Endodermal cell (in vitro differentiated cells): ENCODE results near the gene ZDHHC14. TPM values are rescaled to one million over a fixed set of nuclear protein-coding genes. Genes with fewer than 3 reads are reported as not detected.

Experiments used
- DNase-seq: peaks from one replicate; pipeline ENCODE4 v3.0.0-alpha.2; 2017
- H3K27ac ChIP-seq: 2 replicates; pipeline ENCODE4 v1.5.1; 2013; ENCODE audit warnings: mild to moderate bottlenecking, low read depth, low read length, moderate library complexity
- H3K27me3 ChIP-seq: 2 replicates; pipeline ENCODE4 v1.6.1; 2013; ENCODE audit warnings: mild to moderate bottlenecking, low read length, moderate library complexity; ENCODE audit not compliant: insufficient read depth, control insufficient read depth, poor library complexity, severe bottlenecking
- H3K36me3 ChIP-seq: 2 replicates; pipeline ENCODE4 v1.7.0; 2013; ENCODE audit warnings: mild to moderate bottlenecking, low read length, moderate library complexity; ENCODE audit not compliant: control insufficient read depth, insufficient read depth
- H3K4me1 ChIP-seq: one replicate; pipeline ENCODE4 v1.7.0; 2013; ENCODE audit warnings: low read length; ENCODE audit not compliant: control insufficient read depth, insufficient read depth
- H3K4me3 ChIP-seq: 2 replicates; pipeline ENCODE4 v1.5.1; 2013; ENCODE audit warnings: mild to moderate bottlenecking, low read length, moderate library complexity
- H3K9ac ChIP-seq: 2 replicates; pipeline ENCODE4 v1.6.1; 2013; ENCODE audit warnings: mild to moderate bottlenecking, low read length, moderate library complexity; ENCODE audit not compliant: poor library complexity, severe bottlenecking; ENCODE audit errors: extremely low read depth
- H3K9me3 ChIP-seq: 2 replicates; pipeline ENCODE4 v1.6.1; 2013; ENCODE audit warnings: mild to moderate bottlenecking, low read length, moderate library complexity; ENCODE audit not compliant: control insufficient read depth
- H3K27ac Mint-ChIP-seq: 2 replicates; pipeline ENCODE4 v1.8.0; 2020; ENCODE audit warnings: mixed read lengths
- H3K27me3 Mint-ChIP-seq: 2 replicates; pipeline ENCODE4 v1.8.0; 2021; ENCODE audit warnings: mild to moderate bottlenecking, mixed read lengths; ENCODE audit not compliant: insufficient read depth
- H3K36me3 Mint-ChIP-seq: 2 replicates; pipeline ENCODE4 v1.8.0; 2020; ENCODE audit warnings: low read depth, mixed read lengths
- H3K4me1 Mint-ChIP-seq: 2 replicates; pipeline ENCODE4 v1.8.0; 2020; ENCODE audit warnings: mixed read lengths
- H3K4me3 Mint-ChIP-seq: 2 replicates; pipeline ENCODE4 v1.8.0; 2020; ENCODE audit warnings: mild to moderate bottlenecking, moderate library complexity, mixed read lengths
- H3K9me3 Mint-ChIP-seq: 2 replicates; pipeline ENCODE4 v1.8.0; 2020; ENCODE audit warnings: mild to moderate bottlenecking, mixed read lengths
- WGBS, 2 experiments: methylation state at CpG; one replicate each; pipeline versions ENCODE4 v1.1.5 to v1.1.7; 2013; ENCODE audit warnings: missing lambda C conversion rate in 2 of 2, mixed read lengths in 1 of 2; ENCODE audit not compliant: insufficient coverage in 1 of 2, insufficient read length in 1 of 2; 5-methylcytosine and 5-hydroxymethylcytosine counted together
- total RNA-seq, 2 donors: library from RNA; stranded (reverse); fragmentation: NEBNext Ultra II Directional in 1 of 2; extraction: Animal tissue kit (Norgen Biotek cat#: 25700) in 1 of 2; gene quantifications; 2 replicates in 1 of 2; 3 replicates in 1 of 2; pipeline ENCODE4 v1.2.1, GENCODE V29; 2021
- TF ChIP-seq, protein P1 (sequence below): fragments of 200-600 bp; sonication (generic); conservative IDR thresholded peaks from 2 replicates; pipeline ENCODE4 v1.5.0; 2021; ENCODE audit warnings: antibody characterized with exemption, mild to moderate bottlenecking

ZDHHC14 gene
- total RNA-seq, 2 donors from 2014 or later = 2.3 to 4.5 TPM

DNA sequence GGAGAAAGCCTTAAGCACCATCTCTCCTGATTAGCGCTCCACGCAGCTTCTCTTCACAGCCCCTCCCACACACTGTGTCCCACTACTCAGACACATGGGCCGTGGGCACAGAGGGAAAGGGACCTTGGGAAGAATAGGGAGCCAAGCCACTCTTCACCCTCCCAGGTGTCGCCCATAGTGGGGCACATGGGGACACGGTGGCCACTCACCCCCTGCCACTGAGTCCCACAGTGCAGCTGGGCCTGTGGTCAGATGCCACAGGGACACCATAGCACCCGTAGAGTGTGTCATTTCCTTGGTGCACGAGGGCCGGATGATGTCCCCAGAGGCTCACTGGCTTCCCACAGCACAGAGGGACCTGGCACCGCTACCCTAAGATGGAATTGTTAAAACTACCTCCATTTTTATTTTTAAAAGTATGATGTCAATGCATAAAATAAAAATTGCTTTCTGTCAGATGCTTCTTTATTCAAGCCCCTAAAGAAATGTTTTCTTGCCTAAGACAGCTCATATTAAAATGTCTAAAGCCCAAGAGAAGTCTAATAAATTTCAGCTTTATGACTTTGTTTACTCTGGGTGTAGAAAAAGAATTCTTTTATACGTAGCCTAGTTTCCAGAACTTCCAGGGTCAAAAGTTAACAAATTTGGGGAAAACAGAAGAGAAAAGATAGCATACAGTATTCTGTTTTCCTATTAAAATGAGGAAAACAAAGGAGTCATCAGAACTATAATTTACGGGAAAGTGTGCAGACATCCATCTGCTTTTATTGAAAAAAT lies 251.0 kb downstream of the ZDHHC14 start:
- H3K4me3 ChIP-seq = no peak overlapping the region
- no peak overlapping the region for H3K9ac ChIP-seq
- TF ChIP-seq, protein P1, sequence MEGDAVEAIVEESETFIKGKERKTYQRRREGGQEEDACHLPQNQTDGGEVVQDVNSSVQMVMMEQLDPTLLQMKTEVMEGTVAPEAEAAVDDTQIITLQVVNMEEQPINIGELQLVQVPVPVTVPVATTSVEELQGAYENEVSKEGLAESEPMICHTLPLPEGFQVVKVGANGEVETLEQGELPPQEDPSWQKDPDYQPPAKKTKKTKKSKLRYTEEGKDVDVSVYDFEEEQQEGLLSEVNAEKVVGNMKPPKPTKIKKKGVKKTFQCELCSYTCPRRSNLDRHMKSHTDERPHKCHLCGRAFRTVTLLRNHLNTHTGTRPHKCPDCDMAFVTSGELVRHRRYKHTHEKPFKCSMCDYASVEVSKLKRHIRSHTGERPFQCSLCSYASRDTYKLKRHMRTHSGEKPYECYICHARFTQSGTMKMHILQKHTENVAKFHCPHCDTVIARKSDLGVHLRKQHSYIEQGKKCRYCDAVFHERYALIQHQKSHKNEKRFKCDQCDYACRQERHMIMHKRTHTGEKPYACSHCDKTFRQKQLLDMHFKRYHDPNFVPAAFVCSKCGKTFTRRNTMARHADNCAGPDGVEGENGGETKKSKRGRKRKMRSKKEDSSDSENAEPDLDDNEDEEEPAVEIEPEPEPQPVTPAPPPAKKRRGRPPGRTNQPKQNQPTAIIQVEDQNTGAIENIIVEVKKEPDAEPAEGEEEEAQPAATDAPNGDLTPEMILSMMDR = no peak
- WGBS, 2 experiments = 81 to 93% methylated on average over 5 to 11 of the region's 11 CpGs
- no peak overlapping the region for H3K27ac ChIP-seq
- no peak overlapping the region for H3K27ac Mint-ChIP-seq
- no peaks in the 10 kb centered on the region for H3K27me3 Mint-ChIP-seq
- no peak overlapping the region for H3K4me3 Mint-ChIP-seq
- H3K36me3 ChIP-seq = no peaks in the 10 kb centered on the region
- no peaks in the 10 kb centered on the region for H3K27me3 ChIP-seq
- DNase-seq = no peak
- H3K36me3 Mint-ChIP-seq = no peaks in the 10 kb centered on the region
- no peaks in the 10 kb centered on the region for H3K9me3 Mint-ChIP-seq
- peaks cover 8% of the 10 kb centered on the region for H3K4me1 Mint-ChIP-seq
- H3K4me1 ChIP-seq = no peaks in the 10 kb centered on the region
- H3K9me3 ChIP-seq = no peaks in the 10 kb centered on the region

DNA sequence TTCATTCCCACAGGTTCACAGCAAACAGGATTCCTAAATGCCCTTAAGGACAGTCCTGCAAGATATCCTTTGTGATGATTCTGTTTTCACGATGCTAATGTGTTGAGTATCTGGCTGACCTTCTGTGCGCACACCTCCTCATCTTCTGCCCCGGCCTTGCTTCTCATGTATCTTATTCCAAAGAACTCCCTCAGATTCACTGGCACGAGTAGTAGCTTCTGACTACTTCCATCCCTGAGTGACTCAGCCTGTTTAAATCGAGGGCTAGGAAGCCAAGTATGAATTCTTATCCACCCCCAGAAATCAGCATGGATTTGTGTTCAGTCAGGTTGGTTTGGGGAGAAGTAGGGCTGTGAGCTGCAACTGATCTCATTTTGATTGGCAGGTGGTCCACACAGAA lies 251.8 kb downstream of the ZDHHC14 start:
- DNase-seq = no peak
- Histone ChIP-seq H3K4me1 (no peaks in the 10 kb centered on the region), H3K27ac (no peak overlapping the region), H3K27me3 (no peaks in the 10 kb centered on the region), H3K4me3 (no peak overlapping the region), H3K9ac (no peak overlapping the region), H3K36me3 (no peaks in the 10 kb centered on the region), H3K9me3 (no peaks in the 10 kb centered on the region)
- no peaks in the 10 kb centered on the region for H3K9me3 Mint-ChIP-seq
- TF ChIP-seq, protein P1 = no peak
- WGBS, 2 experiments = 92 to 93% methylated on average over 5 of the region's 5 CpGs
- no peak overlapping the region for H3K27ac Mint-ChIP-seq
- H3K4me3 Mint-ChIP-seq = no peak overlapping the region
- H3K4me1 Mint-ChIP-seq = peaks cover 8% of the 10 kb centered on the region
- no peaks in the 10 kb centered on the region for H3K36me3 Mint-ChIP-seq
- no peaks in the 10 kb centered on the region for H3K27me3 Mint-ChIP-seq

DNA sequence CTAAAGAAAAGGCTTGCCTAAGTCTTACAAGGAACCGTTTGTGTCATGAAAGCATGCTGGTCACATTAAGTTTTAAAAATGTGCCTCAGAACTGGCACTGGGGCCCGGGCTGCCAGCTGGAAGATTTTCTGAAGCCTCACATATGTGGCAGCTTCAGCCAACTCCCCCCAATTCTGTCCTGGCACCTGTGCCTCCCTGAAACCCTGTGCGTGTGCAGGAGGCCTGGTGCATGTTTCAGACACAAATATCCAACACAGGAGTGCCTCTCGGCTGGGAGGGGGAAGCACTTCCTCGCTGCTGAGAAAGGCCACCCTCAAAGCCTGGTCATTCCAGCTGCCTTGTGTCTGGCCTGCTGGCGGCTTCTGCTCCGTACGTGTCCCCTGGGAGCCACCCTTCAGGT lies 253.6 kb downstream of the ZDHHC14 start:
- no peaks in the 10 kb centered on the region for H3K36me3 ChIP-seq
- H3K9me3 Mint-ChIP-seq = no peaks in the 10 kb centered on the region
- no peak overlapping the region for H3K27ac ChIP-seq
- H3K4me1 ChIP-seq = no peaks in the 10 kb centered on the region
- WGBS, 2 experiments = 86 to 91% methylated on average over 3 to 8 of the region's 8 CpGs
- no peak overlapping the region for H3K9ac ChIP-seq
- no peak overlapping the region for H3K4me3 Mint-ChIP-seq
- no peak overlapping the region for H3K4me3 ChIP-seq
- no peak for DNase-seq
- no peaks in the 10 kb centered on the region for H3K27me3 ChIP-seq
- no peaks in the 10 kb centered on the region for H3K36me3 Mint-ChIP-seq
- TF ChIP-seq, protein P1 = no peak
- no peaks in the 10 kb centered on the region for H3K27me3 Mint-ChIP-seq
- no peaks in the 10 kb centered on the region for H3K4me1 Mint-ChIP-seq
- no peak overlapping the region for H3K27ac Mint-ChIP-seq
- no peaks in the 10 kb centered on the region for H3K9me3 ChIP-seq
